Bronchial epithelial cell (primary cell): ENCODE data around the gene BLMH. TPM values are rescaled to one million over a fixed set of nuclear protein-coding genes. Genes with fewer than 3 reads are reported as not detected.

Source experiments
- DNase-seq: peaks from one replicate; pipeline ENCODE4 v3.0.0-alpha.2; 2010; ENCODE audit warnings: low read depth
- FAIRE-seq: peaks from 2 replicates; lab custom pipeline; 2011; peaks lifted over from hg19 to GRCh38; lab: Jason Lieb, UNC
- H3K27me3 ChIP-seq: 2 replicates; pipeline ENCODE4 v1.5.1; 2011; ENCODE audit warnings: low read length; ENCODE audit not compliant: control insufficient read depth, insufficient read depth
- H3K36me3 ChIP-seq: 2 replicates; pipeline ENCODE4 v1.5.1; 2011; ENCODE audit warnings: low read length; ENCODE audit not compliant: control insufficient read depth, insufficient read depth
- H3K4me3 ChIP-seq: 2 replicates; pipeline ENCODE4 v1.5.1; 2011; ENCODE audit warnings: mild to moderate bottlenecking, low read depth, low read length, control low read depth
- total RNA-seq: library from RNA; depleted of rRNA; stranded (reverse); fragments of >200 nt; gene quantifications from 2 replicates; pipeline ENCODE4 v1.2.1, GENCODE V29; 2014
- TF ChIP-seq, protein P1 (sequence below): IDR thresholded peaks from 2 replicates; pipeline ENCODE4 v1.5.1; 2011; ENCODE audit warnings: mild to moderate bottlenecking, moderate library complexity, low read length, control low read depth, inconsistent platforms; ENCODE audit not compliant: insufficient read depth, severe bottlenecking

The BLMH gene
- total RNA-seq, 1 donor from 2014 or later, result 19.0 TPM

DNA sequence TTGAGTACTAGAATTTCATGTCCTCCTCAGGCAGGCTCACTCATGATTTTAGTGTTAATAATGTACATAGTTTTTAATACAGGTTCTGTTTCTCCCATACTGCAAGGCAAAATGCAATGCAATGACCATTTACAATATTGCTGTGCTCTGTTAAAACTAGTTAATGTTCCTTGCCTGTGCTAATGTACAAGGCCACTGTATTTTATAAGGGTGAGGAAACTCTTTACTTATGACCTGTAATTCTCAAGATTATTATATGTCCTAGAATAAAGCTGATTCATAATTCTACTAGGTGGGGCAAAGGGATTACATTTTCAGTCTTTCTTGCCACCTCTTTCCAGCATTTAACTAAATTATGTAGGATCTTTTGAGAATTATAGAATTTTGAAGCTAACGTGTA, 22.7 kb upstream of the BLMH start:
- TF ChIP-seq, protein P1, sequence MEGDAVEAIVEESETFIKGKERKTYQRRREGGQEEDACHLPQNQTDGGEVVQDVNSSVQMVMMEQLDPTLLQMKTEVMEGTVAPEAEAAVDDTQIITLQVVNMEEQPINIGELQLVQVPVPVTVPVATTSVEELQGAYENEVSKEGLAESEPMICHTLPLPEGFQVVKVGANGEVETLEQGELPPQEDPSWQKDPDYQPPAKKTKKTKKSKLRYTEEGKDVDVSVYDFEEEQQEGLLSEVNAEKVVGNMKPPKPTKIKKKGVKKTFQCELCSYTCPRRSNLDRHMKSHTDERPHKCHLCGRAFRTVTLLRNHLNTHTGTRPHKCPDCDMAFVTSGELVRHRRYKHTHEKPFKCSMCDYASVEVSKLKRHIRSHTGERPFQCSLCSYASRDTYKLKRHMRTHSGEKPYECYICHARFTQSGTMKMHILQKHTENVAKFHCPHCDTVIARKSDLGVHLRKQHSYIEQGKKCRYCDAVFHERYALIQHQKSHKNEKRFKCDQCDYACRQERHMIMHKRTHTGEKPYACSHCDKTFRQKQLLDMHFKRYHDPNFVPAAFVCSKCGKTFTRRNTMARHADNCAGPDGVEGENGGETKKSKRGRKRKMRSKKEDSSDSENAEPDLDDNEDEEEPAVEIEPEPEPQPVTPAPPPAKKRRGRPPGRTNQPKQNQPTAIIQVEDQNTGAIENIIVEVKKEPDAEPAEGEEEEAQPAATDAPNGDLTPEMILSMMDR, result no peak
- DNase-seq (no peak), FAIRE-seq (no peak)
- H3K4me3 ChIP-seq, result no peak overlapping the region
- no peaks in the 10 kb centered on the region for H3K27me3 ChIP-seq
- H3K36me3 ChIP-seq, result no peaks in the 10 kb centered on the region

DNA sequence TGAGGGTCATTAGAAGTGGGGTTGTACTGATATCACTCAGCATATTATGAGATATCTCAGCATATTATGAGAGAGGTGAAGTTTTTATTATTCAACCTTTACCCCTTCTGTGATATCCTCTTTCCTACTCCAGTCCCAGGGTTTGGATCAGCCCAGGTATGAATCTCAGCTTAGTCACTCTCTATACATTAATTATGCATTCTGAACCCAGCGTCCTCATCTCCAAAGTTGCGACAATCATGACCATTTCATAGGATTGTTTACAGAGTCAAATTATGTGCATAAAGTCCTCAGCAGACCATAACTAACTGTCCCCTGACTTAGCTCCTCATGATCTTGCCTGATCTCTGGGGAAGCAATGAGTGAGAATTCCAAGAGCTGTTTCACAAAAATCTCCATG, 20.5 kb upstream of the BLMH start:
- TF ChIP-seq, protein P1, result no peak
- no peak for FAIRE-seq

DNA sequence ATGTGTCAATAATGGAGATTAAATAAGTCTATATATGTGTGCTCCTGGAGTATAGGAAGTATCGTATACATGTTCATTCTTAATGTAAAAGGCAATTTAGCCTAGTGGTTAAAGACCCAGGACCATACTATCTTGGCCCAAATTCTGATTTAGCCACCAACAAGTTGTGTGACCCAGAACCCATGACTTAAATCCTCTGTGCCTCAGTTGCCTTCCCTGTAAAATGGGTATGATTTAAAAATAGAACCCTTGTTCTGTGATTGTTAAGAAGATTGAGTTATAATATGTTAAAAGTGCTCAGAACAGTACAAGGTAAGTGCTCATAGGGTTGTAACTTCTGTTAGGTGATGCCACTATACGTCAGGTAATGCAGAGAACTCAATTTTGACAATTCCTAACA, 18.8 kb upstream of the BLMH start:
- TF ChIP-seq, protein P1, result no peak
- FAIRE-seq (no peak), DNase-seq (no peak)
- H3K27me3 ChIP-seq, result no peaks in the 10 kb centered on the region
- no peaks in the 10 kb centered on the region for H3K36me3 ChIP-seq
- H3K4me3 ChIP-seq, result no peak overlapping the region

More for the DNA sequence above, 20.5 kb upstream of the BLMH start:
- Histone ChIP-seq H3K4me3 (no peak overlapping the region), H3K36me3 (no peaks in the 10 kb centered on the region), H3K27me3 (no peaks in the 10 kb centered on the region)
- DNase-seq, result peak; percentile 55

DNA sequence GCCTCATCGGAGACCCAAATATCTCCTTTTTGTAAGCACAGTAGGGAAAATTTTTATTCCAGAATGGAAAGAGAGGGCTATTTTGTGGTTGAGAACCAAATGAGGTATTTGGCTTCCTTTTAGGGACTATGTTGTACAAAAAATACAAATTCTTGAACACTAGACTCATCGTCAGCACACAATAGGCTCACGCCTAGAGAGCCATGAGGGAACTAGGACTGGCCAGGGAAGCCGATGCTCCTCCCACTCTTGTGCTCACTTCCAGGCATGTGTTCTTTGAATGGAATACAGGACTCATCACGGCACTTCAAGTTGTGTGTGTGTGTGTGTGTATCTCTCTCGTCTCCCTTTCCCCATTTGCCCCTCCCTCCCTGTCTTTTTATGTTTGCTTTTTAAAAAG, 17.8 kb upstream of the BLMH start:
- no peaks in the 10 kb centered on the region for H3K27me3 ChIP-seq
- TF ChIP-seq, protein P1, result no peak
- DNase-seq (no peak), FAIRE-seq (peak; percentile 13)
- no peak overlapping the region for H3K4me3 ChIP-seq
- no peaks in the 10 kb centered on the region for H3K36me3 ChIP-seq

DNA sequence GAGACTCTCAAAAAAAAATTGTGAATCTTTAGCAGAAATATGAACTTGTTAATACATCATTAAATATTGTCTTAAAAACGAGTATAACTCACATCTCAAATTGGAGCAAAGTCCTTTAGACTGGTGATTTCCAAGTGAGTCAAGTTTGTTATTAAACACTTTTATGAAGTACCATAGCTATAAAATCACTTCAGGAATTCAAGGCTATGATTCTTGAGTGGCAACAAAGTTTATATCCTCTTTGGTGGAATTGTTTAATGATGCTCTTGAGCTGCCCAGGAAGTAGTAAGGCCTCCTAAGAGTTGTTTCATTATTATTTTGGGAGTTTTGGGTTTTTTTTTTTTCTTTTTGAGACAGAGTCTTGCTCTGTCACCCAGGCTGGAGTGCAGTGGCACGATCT, 16.7 kb upstream of the BLMH start:
- FAIRE-seq, result no peak
- H3K27me3 ChIP-seq, result no peaks in the 10 kb centered on the region
- H3K36me3 ChIP-seq, result no peaks in the 10 kb centered on the region
- H3K4me3 ChIP-seq, result no peak overlapping the region
- TF ChIP-seq, protein P1, result no peak
- no peak for DNase-seq

DNA sequence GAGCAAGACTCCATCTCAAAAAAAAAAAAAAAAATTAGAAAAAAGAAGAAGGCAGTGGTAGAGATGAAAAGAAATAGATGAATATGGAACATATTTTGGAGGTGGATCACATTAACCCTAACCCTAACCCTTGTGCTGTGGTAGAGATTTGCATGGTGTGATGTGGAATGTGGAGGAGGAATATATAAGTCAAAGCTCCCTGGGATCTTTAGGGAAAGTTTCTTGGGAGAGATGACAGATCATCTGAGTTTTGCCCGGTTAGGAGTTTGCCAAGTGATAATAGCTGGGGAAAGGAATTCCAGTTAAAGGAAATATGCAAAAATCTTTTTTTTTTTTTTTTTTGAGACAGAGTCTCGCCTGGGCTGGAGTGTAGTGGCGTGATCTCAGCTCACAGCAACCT, 13.0 kb upstream of the BLMH start:
- FAIRE-seq (no peak), DNase-seq (no peak)
- no peak overlapping the region for H3K4me3 ChIP-seq
- H3K27me3 ChIP-seq, result no peaks in the 10 kb centered on the region
- H3K36me3 ChIP-seq, result no peaks in the 10 kb centered on the region
- TF ChIP-seq, protein P1, result no peak
